Measurements from ENCODE around the gene OPRM1.

- TF ChIP-seq YY1 (IDR thresholded peaks at IDR 0.05; ENCODE audit: insufficient read depth, insufficient read length) (no peak), SUZ12 (IDR thresholded peaks at IDR 0.05; ENCODE audit: extremely low read depth, insufficient read depth, insufficient read length) (no peak), ZNF274 (IDR thresholded peaks at IDR 0.05; ENCODE audit: low read depth, low read length) (no peak)
Observed at GRCh38 chr6:154276810-154277628, 238.0 kb downstream of the OPRM1 start.

Measured in NT2/D1 (cell line).